ENCODE measurements around the gene IRF8.
"Not testable (repeated sequence)": the region's sequence is repeated elsewhere in the genome, so short reads cannot be mapped to it uniquely, and the experiment has no call there.

Gene IRF8

GRCh38 chr16:85898521-85899442 is at the start of gene IRF8:
TSS of gene IRF8 (plus strand) at chr16:85899162. CDS start at chr16:85903016, 3,854 bp downstream.
- H3K4me3 Mint-ChIP-seq, result peak within 1 kb of the TSS; percentile 97
- no peaks in the 10 kb centered on the region for H3K27me3 Mint-ChIP-seq
- peaks cover 38% of the 10 kb centered on the region for H3K36me3 Mint-ChIP-seq
- peak within 1 kb of the TSS; percentile 99 for H3K27ac Mint-ChIP-seq
- no peaks in the 10 kb centered on the region for H3K9me3 Mint-ChIP-seq
- H3K4me1 Mint-ChIP-seq, result peaks cover 56% of the 10 kb centered on the region

GRCh38 chr16:85849388-85849787 is 49.6 kb upstream of the IRF8 start:
- H3K27ac Mint-ChIP-seq, result no peak overlapping the region
- peaks cover 7% of the 10 kb centered on the region for H3K27me3 Mint-ChIP-seq
- no peak overlapping the region for H3K4me3 Mint-ChIP-seq
- no peaks in the 10 kb centered on the region for H3K9me3 Mint-ChIP-seq
- peaks cover 3% of the 10 kb centered on the region for H3K36me3 Mint-ChIP-seq
- peaks cover 6% of the 10 kb centered on the region for H3K4me1 Mint-ChIP-seq

GRCh38 chr16:85850344-85850880 is 48.5 kb upstream of the IRF8 start:
- Mint-ChIP-seq H3K36me3 (no peaks in the 10 kb centered on the region), H3K27me3 (peaks cover 2% of the 10 kb centered on the region), H3K4me1 (no peaks in the 10 kb centered on the region), H3K27ac (no peak overlapping the region), H3K9me3 (no peaks in the 10 kb centered on the region), H3K4me3 (no peak overlapping the region)

- Mint-ChIP-seq H3K36me3 (no peaks in the 10 kb centered on the region), H3K9me3 (no peaks in the 10 kb centered on the region), H3K4me1 (no peaks in the 10 kb centered on the region), H3K4me3 (no peak overlapping the region), H3K27me3 (peaks cover 1% of the 10 kb centered on the region), H3K27ac (no peak overlapping the region)
Measured at GRCh38 chr16:85851034-85851785, 47.8 kb upstream of the IRF8 start.

- Mint-ChIP-seq H3K36me3 (no peaks in the 10 kb centered on the region), H3K9me3 (no peaks in the 10 kb centered on the region), H3K4me1 (no peaks in the 10 kb centered on the region), H3K27ac (no peak overlapping the region), H3K4me3 (no peak overlapping the region), H3K27me3 (no peaks in the 10 kb centered on the region)
Measured at GRCh38 chr16:85853547-85854545, 45.1 kb upstream of the IRF8 start.

- H3K27me3 Mint-ChIP-seq, result no peaks in the 10 kb centered on the region
- H3K27ac Mint-ChIP-seq, result no peak overlapping the region
- H3K36me3 Mint-ChIP-seq, result no peaks in the 10 kb centered on the region
- H3K4me3 Mint-ChIP-seq, result no peak overlapping the region
- no peaks in the 10 kb centered on the region for H3K4me1 Mint-ChIP-seq
- no peaks in the 10 kb centered on the region for H3K9me3 Mint-ChIP-seq
Measured at GRCh38 chr16:85854935-85855334, 44.0 kb upstream of the IRF8 start.

GRCh38 chr16:85856079-85856478 is 42.9 kb upstream of the IRF8 start:
- Mint-ChIP-seq H3K36me3 (no peaks in the 10 kb centered on the region), H3K4me3 (no peak overlapping the region), H3K27me3 (no peaks in the 10 kb centered on the region), H3K9me3 (no peaks in the 10 kb centered on the region), H3K27ac (no peak overlapping the region), H3K4me1 (no peaks in the 10 kb centered on the region)

- Mint-ChIP-seq H3K27me3 (no peaks in the 10 kb centered on the region), H3K36me3 (no peaks in the 10 kb centered on the region), H3K4me3 (no peak overlapping the region), H3K9me3 (no peaks in the 10 kb centered on the region), H3K4me1 (no peaks in the 10 kb centered on the region), H3K27ac (no peak overlapping the region)
Measured at GRCh38 chr16:85856585-85856984, 42.4 kb upstream of the IRF8 start.

GRCh38 chr16:85857406-85857805 is 41.6 kb upstream of the IRF8 start:
- H3K4me1 Mint-ChIP-seq, result no peaks in the 10 kb centered on the region
- no peaks in the 10 kb centered on the region for H3K36me3 Mint-ChIP-seq
- H3K4me3 Mint-ChIP-seq, result no peak overlapping the region
- H3K9me3 Mint-ChIP-seq, result no peaks in the 10 kb centered on the region
- H3K27ac Mint-ChIP-seq, result no peak overlapping the region
- no peaks in the 10 kb centered on the region for H3K27me3 Mint-ChIP-seq

GRCh38 chr16:85858571-85858970 is 40.4 kb upstream of the IRF8 start:
- not testable (repeated sequence) for H3K27me3 Mint-ChIP-seq, H3K4me1 Mint-ChIP-seq, H3K9me3 Mint-ChIP-seq, H3K4me3 Mint-ChIP-seq, H3K36me3 Mint-ChIP-seq
- H3K27ac Mint-ChIP-seq, result peak overlapping the region; percentile 51

- no peaks in the 10 kb centered on the region for H3K36me3 Mint-ChIP-seq
- H3K4me1 Mint-ChIP-seq, result no peaks in the 10 kb centered on the region
- H3K27me3 Mint-ChIP-seq, result no peaks in the 10 kb centered on the region
- no peak overlapping the region for H3K4me3 Mint-ChIP-seq
- no peaks in the 10 kb centered on the region for H3K9me3 Mint-ChIP-seq
- no peak overlapping the region for H3K27ac Mint-ChIP-seq
Measured at GRCh38 chr16:85858984-85859817, 39.8 kb upstream of the IRF8 start.

- Mint-ChIP-seq H3K9me3 (no peaks in the 10 kb centered on the region), H3K4me3 (no peak overlapping the region), H3K27me3 (no peaks in the 10 kb centered on the region), H3K4me1 (no peaks in the 10 kb centered on the region), H3K36me3 (no peaks in the 10 kb centered on the region), H3K27ac (no peak overlapping the region)
Measured at GRCh38 chr16:85859818-85860125, 39.2 kb upstream of the IRF8 start.

GRCh38 chr16:85860413-85861094 is 38.4 kb upstream of the IRF8 start:
- no peaks in the 10 kb centered on the region for H3K4me1 Mint-ChIP-seq
- no peaks in the 10 kb centered on the region for H3K9me3 Mint-ChIP-seq
- H3K4me3 Mint-ChIP-seq, result no peak overlapping the region
- H3K27ac Mint-ChIP-seq, result no peak overlapping the region
- no peaks in the 10 kb centered on the region for H3K36me3 Mint-ChIP-seq
- H3K27me3 Mint-ChIP-seq, result no peaks in the 10 kb centered on the region

Data from activated naive CD4-positive, alpha-beta T cell treated with anti-CD3 and anti-CD28 coated beads, Interleukin-2, amount 50 U/mL, for 24 hours (primary cell).